ENCODE data around the gene SND1. TPM values are rescaled to one million over a fixed set of nuclear protein-coding genes. Genes with fewer than 3 reads are reported as not detected.

The SND1 gene
- total and polyA plus RNA-seq, 3 experiments from 2014 or later: 121 to 203 (median 198) TPM

- DNase-seq: no peak
- H3K4me3 ChIP-seq (ENCODE audit: low read length): no peak overlapping the region
- Mint-ChIP-seq H3K4me1 (peaks cover 3 to 7% (median 6%) of the 10 kb centered on the region in 3 donors), H3K36me3 (no peaks in the 10 kb centered on the region), H3K27ac (no peak overlapping the region), H3K4me3 (peak overlapping the region in 1 of 7 donors; percentile 42), H3K27me3 (peaks cover 25 to 77% of the 10 kb centered on the region in 2 donors), H3K9me3 (no peaks in the 10 kb centered on the region)
- H3K36me3 ChIP-seq (ENCODE audit: insufficient read depth, low read length): no peaks in the 10 kb centered on the region
- no peaks in the 10 kb centered on the region for H3K4me1 ChIP-seq (ENCODE audit: insufficient read depth, low read length)
- no peaks in the 10 kb centered on the region for H3K9me3 ChIP-seq (ENCODE audit: low read length)
- ChIA-PET POLR2A (no interaction called here), CTCF (no interaction called here)
- H3K27me3 ChIP-seq (ENCODE audit: insufficient read depth, low read length, poor library complexity, severe bottlenecking): peaks cover 4% of the 10 kb centered on the region
- no peak overlapping the region for H3K27ac ChIP-seq (ENCODE audit: low read depth, low read length)
Observed at GRCh38 chr7:127620406-127621233, 31.4 kb upstream of the SND1 start.

GRCh38 chr7:127625331-127625730 lies 26.7 kb upstream of the SND1 start:
- H3K4me1 Mint-ChIP-seq: peaks cover 3 to 9% (median 6%) of the 10 kb centered on the region in 3 donors
- no peak for DNase-seq
- H3K4me1 ChIP-seq (ENCODE audit: insufficient read depth, low read length): no peaks in the 10 kb centered on the region
- H3K27ac Mint-ChIP-seq: no peak overlapping the region
- H3K4me3 Mint-ChIP-seq: no peak overlapping the region
- H3K4me3 ChIP-seq (ENCODE audit: low read length): no peak overlapping the region
- H3K27ac ChIP-seq (ENCODE audit: low read depth, low read length): no peak overlapping the region
- H3K27me3 ChIP-seq (ENCODE audit: insufficient read depth, low read length, poor library complexity, severe bottlenecking): peaks cover 4% of the 10 kb centered on the region
- H3K36me3 Mint-ChIP-seq: no peaks in the 10 kb centered on the region
- ChIA-PET POLR2A (no interaction called here), CTCF (no interaction called here)
- peaks cover 11 to 44% of the 10 kb centered on the region in 2 donors for H3K27me3 Mint-ChIP-seq
- H3K9me3 Mint-ChIP-seq: no peaks in the 10 kb centered on the region
- no peaks in the 10 kb centered on the region for H3K9me3 ChIP-seq (ENCODE audit: low read length)
- no peaks in the 10 kb centered on the region for H3K36me3 ChIP-seq (ENCODE audit: insufficient read depth, low read length)

- H3K36me3 ChIP-seq (ENCODE audit: insufficient read depth, low read length): no peaks in the 10 kb centered on the region
- Mint-ChIP-seq H3K27me3 (peaks cover 6 to 40% of the 10 kb centered on the region in 2 donors), H3K27ac (no peak overlapping the region)
Observed at GRCh38 chr7:127628445-127628844, 23.5 kb upstream of the SND1 start.

GRCh38 chr7:127629268-127629854 lies 22.6 kb upstream of the SND1 start:
- Mint-ChIP-seq H3K27ac (peak overlapping the region in 1 of 8 donors; percentile 44), H3K9me3 (no peaks in the 10 kb centered on the region), H3K4me3 (no peak overlapping the region), H3K36me3 (peaks cover 0 to 9% (median 0%) of the 10 kb centered on the region in 3 donors), H3K4me1 (peaks cover 0 to 3% (median 0%) of the 10 kb centered on the region in 3 donors), H3K27me3 (peaks cover 4 to 41% of the 10 kb centered on the region in 2 donors)
- Histone ChIP-seq H3K36me3 (ENCODE audit: insufficient read depth, low read length) (no peaks in the 10 kb centered on the region), H3K4me3 (ENCODE audit: low read length) (no peak overlapping the region), H3K27ac (ENCODE audit: low read depth, low read length) (no peak overlapping the region), H3K4me1 (ENCODE audit: insufficient read depth, low read length) (no peaks in the 10 kb centered on the region), H3K9me3 (ENCODE audit: low read length) (no peaks in the 10 kb centered on the region), H3K27me3 (ENCODE audit: insufficient read depth, low read length, poor library complexity, severe bottlenecking) (no peaks in the 10 kb centered on the region)
- ChIA-PET POLR2A (no interaction called here), CTCF (interaction anchor here (0.6 to 1.3 kb wide), 2 partner anchors 23 to 44 kb away, joined by 3 to 5 read pairs; partner anchors contain the start of gene GCC1)
- DNase-seq: peak in 2 of 5 donors; percentile 20 to 51

More at GRCh38 chr7:127628445-127628844, 23.5 kb upstream of the SND1 start:
- POLR2A ChIA-PET: interaction anchor here (0.5 kb wide), 1 partner anchor 62 kb away, joined by 4 read pairs; no protein-coding TSS in a partner anchor
- H3K36me3 Mint-ChIP-seq: no peaks in the 10 kb centered on the region
- no peak overlapping the region for H3K4me3 Mint-ChIP-seq
- Histone ChIP-seq H3K27me3 (ENCODE audit: insufficient read depth, low read length, poor library complexity, severe bottlenecking) (no peaks in the 10 kb centered on the region), H3K4me1 (ENCODE audit: insufficient read depth, low read length) (no peaks in the 10 kb centered on the region), H3K27ac (ENCODE audit: low read depth, low read length) (no peak overlapping the region), H3K4me3 (ENCODE audit: low read length) (no peak overlapping the region), H3K9me3 (ENCODE audit: low read length) (no peaks in the 10 kb centered on the region)
- CTCF ChIA-PET: interaction anchor here (0.6 to 1.3 kb wide), 2 partner anchors 22 to 43 kb away, joined by 3 to 5 read pairs; partner anchors contain the start of gene GCC1
- H3K4me1 Mint-ChIP-seq: peaks cover 0 to 3% (median 0%) of the 10 kb centered on the region in 3 donors
- DNase-seq: no peak
- H3K9me3 Mint-ChIP-seq: no peaks in the 10 kb centered on the region

GRCh38 chr7:127632276-127632910 lies 19.6 kb upstream of the SND1 start:
- Mint-ChIP-seq H3K4me1 (peaks cover 0 to 3% (median 0%) of the 10 kb centered on the region in 3 donors), H3K27ac (no peak overlapping the region), H3K36me3 (peaks cover 0 to 11% (median 1%) of the 10 kb centered on the region in 3 donors), H3K4me3 (no peak overlapping the region), H3K9me3 (no peaks in the 10 kb centered on the region), H3K27me3 (peaks cover 12 to 45% of the 10 kb centered on the region in 2 donors)
- no peak overlapping the region for H3K27ac ChIP-seq (ENCODE audit: low read depth, low read length)
- no peak for DNase-seq
- H3K4me1 ChIP-seq (ENCODE audit: insufficient read depth, low read length): no peaks in the 10 kb centered on the region
- CTCF ChIA-PET: no interaction called here
- H3K36me3 ChIP-seq (ENCODE audit: insufficient read depth, low read length): no peaks in the 10 kb centered on the region
- H3K27me3 ChIP-seq (ENCODE audit: insufficient read depth, low read length, poor library complexity, severe bottlenecking): no peaks in the 10 kb centered on the region
- H3K9me3 ChIP-seq (ENCODE audit: low read length): no peaks in the 10 kb centered on the region
- no peak overlapping the region for H3K4me3 ChIP-seq (ENCODE audit: low read length)
- POLR2A ChIA-PET: no interaction called here

GRCh38 chr7:127635659-127636285 lies 16.2 kb upstream of the SND1 start:
- Histone ChIP-seq H3K27me3 (ENCODE audit: insufficient read depth, low read length, poor library complexity, severe bottlenecking) (no peaks in the 10 kb centered on the region), H3K36me3 (ENCODE audit: insufficient read depth, low read length) (no peaks in the 10 kb centered on the region), H3K27ac (ENCODE audit: low read depth, low read length) (no peak overlapping the region), H3K4me3 (ENCODE audit: low read length) (no peak overlapping the region), H3K9me3 (ENCODE audit: low read length) (no peaks in the 10 kb centered on the region), H3K4me1 (ENCODE audit: insufficient read depth, low read length) (no peaks in the 10 kb centered on the region)
- no peaks in the 10 kb centered on the region for H3K4me1 Mint-ChIP-seq
- H3K27ac Mint-ChIP-seq: no peak overlapping the region
- CTCF ChIA-PET: interaction anchor here (0.7 kb wide), 1 partner anchor 168 kb away, joined by 3 read pairs; no protein-coding TSS in a partner anchor
- no peak for DNase-seq
- H3K4me3 Mint-ChIP-seq: no peak overlapping the region
- H3K27me3 Mint-ChIP-seq: peaks cover 14 to 71% of the 10 kb centered on the region in 2 donors
- no peaks in the 10 kb centered on the region for H3K9me3 Mint-ChIP-seq
- POLR2A ChIA-PET: no interaction called here
- H3K36me3 Mint-ChIP-seq: peaks cover 0 to 16% (median 1%) of the 10 kb centered on the region in 3 donors

GRCh38 chr7:127638197-127638596 lies 13.8 kb upstream of the SND1 start:
- Mint-ChIP-seq H3K4me3 (no peak overlapping the region), H3K36me3 (peaks cover 0 to 16% (median 1%) of the 10 kb centered on the region in 3 donors), H3K27ac (no peak overlapping the region), H3K4me1 (no peaks in the 10 kb centered on the region), H3K9me3 (no peaks in the 10 kb centered on the region), H3K27me3 (peaks cover 12 to 57% of the 10 kb centered on the region in 2 donors)
- H3K36me3 ChIP-seq (ENCODE audit: insufficient read depth, low read length): no peaks in the 10 kb centered on the region
- CTCF ChIA-PET: no interaction called here
- no peak for DNase-seq
- H3K4me1 ChIP-seq (ENCODE audit: insufficient read depth, low read length): no peaks in the 10 kb centered on the region
- POLR2A ChIA-PET: no interaction called here
- no peaks in the 10 kb centered on the region for H3K27me3 ChIP-seq (ENCODE audit: insufficient read depth, low read length, poor library complexity, severe bottlenecking)
- no peak overlapping the region for H3K27ac ChIP-seq (ENCODE audit: low read depth, low read length)
- no peaks in the 10 kb centered on the region for H3K9me3 ChIP-seq (ENCODE audit: low read length)
- H3K4me3 ChIP-seq (ENCODE audit: low read length): no peak overlapping the region

All from CD8-positive, alpha-beta memory T cell (primary cell).